Sigmoid colon (tissue), 7 donors: ENCODE measurements around the gene ANKMY1. TPM values are rescaled to one million over a fixed set of nuclear protein-coding genes. Genes with fewer than 3 reads are reported as not detected.

Source experiments
- DNase-seq: peaks from one replicate; pipeline ENCODE4 v3.0.0-alpha.2; 2019
- H3K27ac ChIP-seq, 4 donors: fragments of 200-600 bp; sonication (generic); one replicate each; pipeline ENCODE4 v1.5.1; 2016 to 2019; ENCODE audit warnings: mild to moderate bottlenecking in 1 of 4
- H3K27me3 ChIP-seq, 3 donors: fragments of 200-600 bp; sonication (generic); one replicate each; pipeline ENCODE4 v1.5.1; 2019; ENCODE audit warnings: mild to moderate bottlenecking in 1 of 3
- H3K36me3 ChIP-seq, 4 donors: fragments of 200-600 bp; sonication (generic); one replicate each; pipeline ENCODE4 v1.5.1; 2016 to 2019
- H3K4me1 ChIP-seq, 4 donors: fragments of 200-600 bp; sonication (generic); one replicate each; pipeline ENCODE4 v1.5.1; 2017 to 2019
- H3K4me3 ChIP-seq, 4 donors: fragments of 200-600 bp; sonication (generic); one replicate each; pipeline ENCODE4 v1.5.1; 2017 to 2019; ENCODE audit warnings: mild to moderate bottlenecking in 2 of 4, moderate library complexity in 1 of 4
- H3K9me3 ChIP-seq, 4 donors: fragments of 200-600 bp in 3 of 4; sonication (generic) in 3 of 4; one replicate each; pipeline versions ENCODE4 v1.5.1 to v1.6.1; 2013 to 2019
- CTCF ChIP-seq, 4 experiments: fragments of 450-650 bp in 3 of 4; fragments of 200-600 bp in 1 of 4; IDR thresholded peaks; one replicate each; pipeline ENCODE4 v1.5.1; 2016 to 2019; ENCODE audit warnings: antibody characterized with exemption in 4 of 4, mild to moderate bottlenecking in 3 of 4, moderate library complexity in 2 of 4
- EP300 ChIP-seq, 4 donors: sonication (generic); formaldehyde crosslinking; IDR thresholded peaks; one replicate each; pipeline ENCODE4 v1.6.1; 2017; ENCODE audit warnings: antibody characterized with exemption in 4 of 4
- POLR2A ChIP-seq, 2 donors: fragments of 450-650 bp; IDR thresholded peaks; one replicate each; pipeline ENCODE4 v1.6.1; 2016; ENCODE audit warnings: antibody characterized with exemption in 2 of 2, mild to moderate bottlenecking in 2 of 2, moderate library complexity in 2 of 2
- POLR2AphosphoS5 ChIP-seq, 4 donors: sonication (generic); formaldehyde crosslinking; IDR thresholded peaks; one replicate each; pipeline ENCODE4 v1.6.1; 2017; ENCODE audit warnings: antibody characterized with exemption in 4 of 4
- WGBS, 2 donors: extraction: QIAGEN DNeasy Blood & Tissue Kit; methylation state at CpG; one replicate each; pipeline ENCODE4 v1.1.7; 2013; 5-methylcytosine and 5-hydroxymethylcytosine counted together
- intact Hi-C: fragments of 100-400 bp; cut with DNase I; formaldehyde crosslinking; loops from one replicate; pipeline ENCODE4 v1.15.1; 2023
- polyA plus RNA-seq, 3 donors: library from polyadenylated mRNA; stranded (reverse); fragments of 200-250 nt; gene quantifications; one replicate each; pipeline ENCODE4 v1.2.3, GENCODE V29; 2013
- total RNA-seq, 4 donors: library from RNA; depleted of rRNA; stranded (reverse); fragments of >200 nt; gene quantifications; one replicate each; pipeline ENCODE4 v1.1.0, GENCODE V29; 2016
- donor health status: healthy with polysubstance abuse.
- donor health status: Bipolar disorder and iron deficiency.
- donor health status: healthy.

The ANKMY1 gene
- total and polyA plus RNA-seq, 7 donors = 3.6 to 14.0 (median 8.9) TPM

- Histone ChIP-seq H3K27me3 (no peaks in the 10 kb centered on the region), H3K36me3 (peaks cover 0 to 9% (median 0%) of the 10 kb centered on the region in 4 donors), H3K4me3 (no peak overlapping the region), H3K9me3 (no peaks in the 10 kb centered on the region), H3K4me1 (peaks cover 0 to 27% (median 23%) of the 10 kb centered on the region in 4 donors), H3K27ac (no peak overlapping the region)
- DNase-seq = no peak
- intact Hi-C loops = no loop called here
- TF ChIP-seq CTCF (IDR thresholded peaks at IDR 0.05) (no peak), EP300 (IDR thresholded peaks at IDR 0.05) (no peak), POLR2A (IDR thresholded peaks at IDR 0.05) (no peak), POLR2AphosphoS5 (IDR thresholded peaks at IDR 0.05) (no peak)
- 74 to 86% methylated on average over 17 of the region's 17 CpGs for WGBS, 2 donors
Observed at GRCh38 chr2:240441993-240442411, 115.8 kb downstream of the ANKMY1 start.

GRCh38 chr2:240441326-240441992 lies 116.3 kb downstream of the ANKMY1 start:
- intact Hi-C loops = no loop called here
- Histone ChIP-seq H3K36me3 (peaks cover 0 to 9% (median 0%) of the 10 kb centered on the region in 4 donors), H3K9me3 (no peaks in the 10 kb centered on the region), H3K4me1 (peaks cover 0 to 33% (median 28%) of the 10 kb centered on the region in 4 donors), H3K4me3 (no peak overlapping the region), H3K27ac (no peak overlapping the region), H3K27me3 (no peaks in the 10 kb centered on the region)
- no peak for DNase-seq
- WGBS, 2 donors = 89 to 92% methylated on average over 27 of the region's 27 CpGs
- no peak for TF ChIP-seq EP300 (IDR thresholded peaks at IDR 0.05)

GRCh38 chr2:240440704-240441320 lies 117.0 kb downstream of the ANKMY1 start:
- H3K4me1 ChIP-seq = peaks cover 0 to 37% (median 33%) of the 10 kb centered on the region in 4 donors
- H3K4me3 ChIP-seq = no peak overlapping the region
- intact Hi-C loops = no loop called here
- DNase-seq = no peak
- no peak overlapping the region for H3K27ac ChIP-seq
- peaks cover 0 to 2% (median 0%) of the 10 kb centered on the region in 4 donors for H3K36me3 ChIP-seq
- no peaks in the 10 kb centered on the region for H3K9me3 ChIP-seq
- TF ChIP-seq EP300 (IDR thresholded peaks at IDR 0.05) = no peak
- TF ChIP-seq POLR2A (IDR thresholded peaks at IDR 0.05) = no peak
- no peak for TF ChIP-seq CTCF (IDR thresholded peaks at IDR 0.05)
- TF ChIP-seq POLR2AphosphoS5 (IDR thresholded peaks at IDR 0.05) = no peak
- no peaks in the 10 kb centered on the region for H3K27me3 ChIP-seq
- WGBS, 2 donors = 87 to 91% methylated on average over 18 of the region's 18 CpGs

GRCh38 chr2:240440251-240440650 lies 117.5 kb downstream of the ANKMY1 start:
- no peaks in the 10 kb centered on the region for H3K27me3 ChIP-seq
- H3K27ac ChIP-seq = no peak overlapping the region
- 94% methylated on average over 11 of the region's 12 CpGs for WGBS, 2 donors
- no peaks in the 10 kb centered on the region for H3K36me3 ChIP-seq
- peaks cover 0 to 37% (median 33%) of the 10 kb centered on the region in 4 donors for H3K4me1 ChIP-seq
- intact Hi-C loops = no loop called here
- DNase-seq = no peak
- H3K4me3 ChIP-seq = no peak overlapping the region
- no peaks in the 10 kb centered on the region for H3K9me3 ChIP-seq
- TF ChIP-seq POLR2AphosphoS5 (IDR thresholded peaks at IDR 0.05) (no peak), POLR2A (IDR thresholded peaks at IDR 0.05) (no peak), CTCF (IDR thresholded peaks at IDR 0.05) (no peak), EP300 (IDR thresholded peaks at IDR 0.05) (no peak)

GRCh38 chr2:240439698-240440151 lies 118.1 kb downstream of the ANKMY1 start:
- peaks cover 0 to 40% (median 34%) of the 10 kb centered on the region in 4 donors for H3K4me1 ChIP-seq
- 85 to 95% methylated on average over 15 of the region's 15 CpGs for WGBS, 2 donors
- peak; percentile 65 for DNase-seq
- H3K27ac ChIP-seq = no peak overlapping the region
- intact Hi-C loops = loop anchor here (5.0 kb wide), 4 partner anchors 67 to 302 kb away; partner anchors contain the start of genes COPS9 and RNPEPL1
- no peaks in the 10 kb centered on the region for H3K27me3 ChIP-seq
- no peaks in the 10 kb centered on the region for H3K36me3 ChIP-seq
- no peaks in the 10 kb centered on the region for H3K9me3 ChIP-seq
- no peak overlapping the region for H3K4me3 ChIP-seq
- TF ChIP-seq POLR2A (IDR thresholded peaks at IDR 0.05) (no peak), CTCF (IDR thresholded peaks at IDR 0.05) (no peak), POLR2AphosphoS5 (IDR thresholded peaks at IDR 0.05) (no peak)
